OCI-LY1 (cell line): ENCODE data around the gene TBC1D5.

ENCODE experiments used
- CTCF ChIP-seq: fragments of 200-600 bp; sonication (generic), shearing (Covaris generic); IDR thresholded peaks from 2 replicates; pipeline ENCODE4 v1.5.1; 2017; ENCODE audit warnings: mild to moderate bottlenecking, antibody characterized with exemption, low read length, moderate library complexity, mixed read lengths
- EZH2 ChIP-seq: fragments of 200-600 bp; sonication (generic), shearing (Covaris generic); IDR thresholded peaks from 2 replicates; pipeline ENCODE4 v1.8.0; 2017; ENCODE audit warnings: borderline replicate concordance, mixed run types, mild to moderate bottlenecking, antibody characterized with exemption, low read length, moderate library complexity, mixed read lengths

GRCh38 chr3:17192995-17193394, 549.4 kb downstream of the TBC1D5 start:
- TF ChIP-seq EZH2 (no peak), CTCF (no peak)
